Measurements from ENCODE around the gene ASGR2.
"Not testable (repeated sequence)": the region's sequence is repeated elsewhere in the genome, so short reads cannot be mapped to it uniquely, and the experiment has no call there.

The ASGR2 gene

GRCh38 chr17:7114241-7114874, at the start of gene ASGR2:
Gene ASGR2 (minus strand): TSS chr17:7114822. CDS start chr17:7114240, 582 bp downstream.
- DNase-seq, result no peak

- DNase-seq, result not testable (repeated sequence)
Observed at GRCh38 chr17:7159571-7159970, 44.9 kb upstream of the ASGR2 start.

GRCh38 chr17:7158424-7158823, 43.8 kb upstream of the ASGR2 start:
- not testable (repeated sequence) for DNase-seq

- no peak for DNase-seq
Observed at GRCh38 chr17:7156342-7156940, 41.8 kb upstream of the ASGR2 start.

- DNase-seq, result no peak
Observed at GRCh38 chr17:7147772-7148171, 33.1 kb upstream of the ASGR2 start.

- DNase-seq, result no peak
Observed at GRCh38 chr17:7146115-7146514, 31.5 kb upstream of the ASGR2 start.

GRCh38 chr17:7144213-7144612, 29.6 kb upstream of the ASGR2 start:
- no peak for DNase-seq

- DNase-seq, result no peak
Observed at GRCh38 chr17:7141824-7142223, 27.2 kb upstream of the ASGR2 start.

- DNase-seq, result no peak
Observed at GRCh38 chr17:7139400-7139799, 24.8 kb upstream of the ASGR2 start.

GRCh38 chr17:7138800-7139381, 24.3 kb upstream of the ASGR2 start:
- DNase-seq, result no peak

GRCh38 chr17:7137171-7137943, 22.7 kb upstream of the ASGR2 start:
- DNase-seq, result no peak

GRCh38 chr17:7136266-7136877, 21.8 kb upstream of the ASGR2 start:
- peak; percentile 79 for DNase-seq

- no peak for DNase-seq
Observed at GRCh38 chr17:7133916-7134315, 19.3 kb upstream of the ASGR2 start.

- DNase-seq, result peak; percentile 57
Observed at GRCh38 chr17:7133424-7133823, 18.8 kb upstream of the ASGR2 start.

GRCh38 chr17:7132511-7133094, 18.0 kb upstream of the ASGR2 start:
- peak; percentile 39 for DNase-seq

GRCh38 chr17:7131423-7131791, 16.8 kb upstream of the ASGR2 start:
- DNase-seq, result no peak

GRCh38 chr17:7130621-7131422, 16.2 kb upstream of the ASGR2 start:
- DNase-seq, result no peak

- DNase-seq, result no peak
Observed at GRCh38 chr17:7129311-7129710, 14.7 kb upstream of the ASGR2 start.

- DNase-seq, result no peak
Observed at GRCh38 chr17:7128160-7128559, 13.5 kb upstream of the ASGR2 start.

GRCh38 chr17:7127501-7127900, 12.9 kb upstream of the ASGR2 start:
- not testable (repeated sequence) for DNase-seq

- not testable (repeated sequence) for DNase-seq
Observed at GRCh38 chr17:7126386-7126785, 11.8 kb upstream of the ASGR2 start.

GRCh38 chr17:7124923-7125322, 10.3 kb upstream of the ASGR2 start:
- DNase-seq, result no peak
